ENCODE results near the gene HOXB5.

HOXB5 gene

DNA sequence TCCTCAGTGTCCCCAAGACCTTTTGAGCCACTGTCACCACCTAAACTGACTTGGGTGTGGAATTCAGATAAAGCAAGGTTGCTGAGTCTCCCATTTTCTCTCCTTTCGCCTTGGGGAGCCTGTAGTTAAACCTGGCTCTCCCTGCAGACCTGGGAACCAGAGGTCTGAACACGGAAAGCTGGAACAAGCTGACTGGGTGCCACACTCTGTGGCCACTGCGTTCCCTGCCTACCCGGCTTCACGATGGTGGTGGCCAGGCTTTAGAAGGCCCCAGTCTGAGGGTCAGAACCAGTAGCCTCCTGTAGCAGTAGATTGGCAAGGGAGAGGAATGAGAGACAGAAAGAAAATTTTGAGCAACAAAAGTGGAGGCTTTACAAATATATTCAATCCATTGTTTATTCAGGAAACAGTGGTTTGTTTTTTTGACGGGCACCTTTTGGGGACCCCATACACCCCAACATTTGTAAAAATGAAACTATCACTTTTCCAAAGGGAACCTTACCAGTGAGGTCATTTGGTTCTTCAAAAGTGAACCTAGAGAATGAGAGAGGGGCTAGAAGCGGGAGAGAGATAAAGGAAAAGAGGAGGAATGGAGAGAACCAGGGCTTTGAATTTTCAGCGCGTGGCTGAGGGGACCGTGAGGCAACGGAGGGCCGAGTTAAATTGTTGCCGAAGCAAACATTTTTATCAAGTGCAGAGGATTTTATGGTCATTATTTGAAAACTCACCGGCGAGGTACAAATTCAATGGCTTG, 23.3 kb upstream of the HOXB5 start:
- Histone ChIP-seq H3K9ac (ENCODE audit: low read length) (no peak overlapping the region), H3K27me3 (ENCODE audit: insufficient read depth, low read length) (peaks cover 4% of the 10 kb centered on the region)

GRCh38 chr17:48615963-48616716, 22.6 kb upstream of the HOXB5 start:
- Histone ChIP-seq H3K9ac (ENCODE audit: low read length) (no peak overlapping the region), H3K9me3 (ENCODE audit: low read length) (no peaks in the 10 kb centered on the region), H2AFZ (ENCODE audit: low read length) (no peak overlapping the region), H3K4me1 (ENCODE audit: insufficient read depth, low read length, severe bottlenecking) (no peaks in the 10 kb centered on the region), H3K4me2 (ENCODE audit: low read length) (no peak overlapping the region), H3K36me3 (ENCODE audit: insufficient read depth, low read length) (no peaks in the 10 kb centered on the region), H3K4me3 (ENCODE audit: low read depth, low read length, poor library complexity, severe bottlenecking) (no peak overlapping the region), H3K27ac (ENCODE audit: low read depth, low read length, poor library complexity, severe bottlenecking) (no peak overlapping the region), H3K79me2 (ENCODE audit: insufficient read depth, low read length) (no peaks in the 10 kb centered on the region), H3K27me3 (ENCODE audit: insufficient read depth, low read length) (peaks cover 4% of the 10 kb centered on the region), H3K9me2 (ENCODE audit: low read depth, low read length) (no peaks in the 10 kb centered on the region), H3F3A (ENCODE audit: insufficient read depth, low read length) (no peaks in the 10 kb centered on the region), H4K20me1 (ENCODE audit: insufficient read depth, low read length) (no peaks in the 10 kb centered on the region)
- TF ChIP-seq CTCF (IDR thresholded peaks at IDR 0.05; ENCODE audit: low read length) (no peak), EZH2 (IDR thresholded peaks at IDR 0.05; ENCODE audit: borderline replicate concordance, low read length) (no peak)

More for the DNA sequence above, 23.3 kb upstream of the HOXB5 start:
- Histone ChIP-seq H3K9me3 (ENCODE audit: low read length) (no peaks in the 10 kb centered on the region), H3K9me2 (ENCODE audit: low read depth, low read length) (no peaks in the 10 kb centered on the region), H3K36me3 (ENCODE audit: insufficient read depth, low read length) (no peaks in the 10 kb centered on the region), H3K4me3 (ENCODE audit: low read depth, low read length, poor library complexity, severe bottlenecking) (no peak overlapping the region), H3K79me2 (ENCODE audit: insufficient read depth, low read length) (no peaks in the 10 kb centered on the region), H3K4me2 (ENCODE audit: low read length) (no peak overlapping the region), H4K20me1 (ENCODE audit: insufficient read depth, low read length) (no peaks in the 10 kb centered on the region), H2AFZ (ENCODE audit: low read length) (no peak overlapping the region), H3F3A (ENCODE audit: insufficient read depth, low read length) (no peaks in the 10 kb centered on the region), H3K27ac (ENCODE audit: low read depth, low read length, poor library complexity, severe bottlenecking) (no peak overlapping the region), H3K4me1 (ENCODE audit: insufficient read depth, low read length, severe bottlenecking) (no peaks in the 10 kb centered on the region)
- no peak for TF ChIP-seq EZH2 (IDR thresholded peaks at IDR 0.05; ENCODE audit: borderline replicate concordance, low read length)
- TF ChIP-seq CTCF (IDR thresholded peaks at IDR 0.05; ENCODE audit: low read length) = no peak

GRCh38 chr17:48615047-48615962, 21.7 kb upstream of the HOXB5 start, which contains the start of gene HOXB8:
HOXB8 (minus strand) TSS chr17:48615292; CDS start chr17:48614704, 588 bp downstream.
- Histone ChIP-seq H4K20me1 (ENCODE audit: insufficient read depth, low read length) (no peaks in the 10 kb centered on the region), H3K4me2 (ENCODE audit: low read length) (no peak within 1 kb of the TSS), H3K27me3 (ENCODE audit: insufficient read depth, low read length) (peaks cover 4% of the 10 kb centered on the region), H3K27ac (ENCODE audit: low read depth, low read length, poor library complexity, severe bottlenecking) (no peak within 1 kb of the TSS), H2AFZ (ENCODE audit: low read length) (no peak within 1 kb of the TSS), H3K9me2 (ENCODE audit: low read depth, low read length) (no peaks in the 10 kb centered on the region), H3K4me1 (ENCODE audit: insufficient read depth, low read length, severe bottlenecking) (no peaks in the 10 kb centered on the region), H3K9me3 (ENCODE audit: low read length) (no peaks in the 10 kb centered on the region), H3K4me3 (ENCODE audit: low read depth, low read length, poor library complexity, severe bottlenecking) (no peak within 1 kb of the TSS), H3K79me2 (ENCODE audit: insufficient read depth, low read length) (no peaks in the 10 kb centered on the region), H3K36me3 (ENCODE audit: insufficient read depth, low read length) (no peaks in the 10 kb centered on the region), H3F3A (ENCODE audit: insufficient read depth, low read length) (no peaks in the 10 kb centered on the region), H3K9ac (ENCODE audit: low read length) (no peak within 1 kb of the TSS)
- no peak for TF ChIP-seq EZH2 (IDR thresholded peaks at IDR 0.05; ENCODE audit: borderline replicate concordance, low read length)
